ENCODE measurements around the gene EML6. TPM values are rescaled to one million over a fixed set of nuclear protein-coding genes. Genes with fewer than 3 reads are reported as not detected.

EML6 gene
- total and polyA plus RNA-seq, 2 of the 8 experiments (the other 6 are each of a cell fraction or from before 2014, with no cell fraction given) = 1.2 to 1.6 TPM

DNA sequence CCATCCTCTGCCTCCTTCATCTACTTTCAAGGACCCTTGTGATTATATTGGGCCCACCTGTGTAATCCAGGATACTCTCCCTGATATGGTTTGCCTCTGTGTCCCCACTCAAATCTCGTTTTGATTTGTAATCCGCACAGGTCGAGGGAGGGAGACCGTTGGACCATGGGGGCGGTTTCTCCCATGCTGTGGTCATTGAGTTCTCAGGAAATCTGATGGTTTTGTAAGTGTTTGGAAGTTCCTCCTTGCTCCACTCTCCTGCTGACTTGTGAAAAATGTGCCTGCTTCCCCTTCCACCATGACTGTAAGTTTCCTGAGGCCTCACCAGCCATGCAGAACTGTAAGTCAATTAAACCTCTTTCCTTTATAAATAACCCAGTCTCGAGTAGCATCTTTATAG lies 42.0 kb upstream of the EML6 start:
- H2BK20ac ChIP-seq (ENCODE audit: low read length) = no peak overlapping the region
- H3K36me3 ChIP-seq (ENCODE audit: control insufficient read depth in 2 of 4, insufficient read depth in 4 of 4, low read length in 3 of 4) = no peaks in the 10 kb centered on the region
- no peak overlapping the region for H3K14ac ChIP-seq (ENCODE audit: insufficient read length)
- H2BK15ac ChIP-seq (ENCODE audit: low read length) = no peak overlapping the region
- H2AK5ac ChIP-seq (ENCODE audit: low read depth, low read length) = no peak overlapping the region
- no peak overlapping the region for H4K5ac ChIP-seq (ENCODE audit: insufficient read length, low read depth, low read length)
- no peaks in the 10 kb centered on the region for H3K79me1 ChIP-seq (ENCODE audit: low read depth, low read length)
- no peak overlapping the region for H2BK5ac ChIP-seq (ENCODE audit: low read depth, low read length)
- no peak overlapping the region for H3K4me2 ChIP-seq (ENCODE audit: insufficient read depth in 1 of 2, low read depth in 2 of 2, low read length in 2 of 2)
- no peak overlapping the region for H3K56ac ChIP-seq (replicated peaks; ENCODE audit: insufficient read length, low read depth, low read length)
- no peaks in the 10 kb centered on the region for H3K23me2 ChIP-seq (ENCODE audit: low read depth, low read length)
- no peaks in the 10 kb centered on the region for H4K20me1 ChIP-seq (replicated peaks in 1 of 2; ENCODE audit: control insufficient read depth in 1 of 2, insufficient read depth in 2 of 2, low read length in 2 of 2)
- no peaks in the 10 kb centered on the region for H3K79me2 ChIP-seq (ENCODE audit: control insufficient read depth in 1 of 2, insufficient read depth in 2 of 2, low read length in 2 of 2)
- FAIRE-seq = no peak
- ChIA-PET POLR2A (ENCODE audit: partially characterized antibody) (interaction anchor here (0.6 kb wide), 1 partner anchor 9 kb away, joined by 3 read pairs; no protein-coding TSS in a partner anchor), CTCF (ENCODE audit: partially characterized antibody) (interaction anchor here (1.0 to 11.9 kb wide), 2 partner anchors 18 to 23 kb away, joined by 4 to 138 read pairs; no protein-coding TSS in a partner anchor)
- no peak overlapping the region for H2BK120ac ChIP-seq (replicated peaks; ENCODE audit: low read depth, low read length)
- no peak overlapping the region for H4K91ac ChIP-seq (replicated peaks; ENCODE audit: insufficient read length, low read length)
- no peak overlapping the region for H3K4me3 ChIP-seq (ENCODE audit: extremely low read depth in 1 of 4, insufficient read depth in 2 of 4, low read depth in 3 of 4, low read length in 4 of 4)
- H3K27me3 ChIP-seq (replicated peaks in 1 of 4; ENCODE audit: control insufficient read depth in 3 of 4, extremely low read depth in 1 of 4, insufficient read depth in 3 of 4, low read length in 3 of 4) = no peaks in the 10 kb centered on the region
- H4K8ac ChIP-seq (ENCODE audit: extremely low read depth, insufficient read depth, low read length) = no peak overlapping the region
- no peaks in the 10 kb centered on the region for H3K9me3 ChIP-seq (ENCODE audit: insufficient read depth in 2 of 2, low read depth in 1 of 2, low read length in 1 of 2)
- no peak overlapping the region for H2BK12ac ChIP-seq (ENCODE audit: low read depth, low read length)
- no peak overlapping the region for H2AFZ ChIP-seq (ENCODE audit: low read length)
- no peak for DNase-seq (ENCODE audit: low read depth in 1 of 2, low spot score in 2 of 2)
- H3K4ac ChIP-seq (replicated peaks; ENCODE audit: insufficient read length, low read depth, low read length) = no peak overlapping the region
- no peak overlapping the region for H3K23ac ChIP-seq (ENCODE audit: insufficient read length)
- no peaks in the 10 kb centered on the region for H3K4me1 ChIP-seq (replicated peaks in 1 of 4; ENCODE audit: control insufficient read depth in 3 of 4, insufficient read depth in 4 of 4, low read length in 3 of 4)
- no peak overlapping the region for H3K9ac ChIP-seq (replicated peaks in 1 of 4; ENCODE audit: extremely low read depth in 1 of 4, low read depth in 3 of 4, low read length in 3 of 4)
- no peak overlapping the region for H3K18ac ChIP-seq (ENCODE audit: extremely low read depth, low read length)
- WGBS, 2 experiments (ENCODE audit: extremely low coverage in 1 of 2, insufficient coverage in 1 of 2, insufficient read length in 1 of 2, insufficient replicate concordance in 2 of 2, low coverage in 1 of 2, low lambda C conversion rate in 2 of 2, missing lambda C conversion rate in 1 of 2) = 87% methylated on average over 6 of the region's 6 CpGs; no CpG with 5 or more reads in 1 of the 2 experiments
- H3K27ac ChIP-seq (ENCODE audit: low read depth, low read length) = no peak overlapping the region
- no peak for TF ChIP-seq CHD1 (IDR thresholded peaks at IDR 0.05; ENCODE audit: low read depth, low read length)
- TF ChIP-seq MAFK (IDR thresholded peaks at IDR 0.05; ENCODE audit: low read depth, low read length) = no peak
- no peak for TF ChIP-seq TEAD4 (IDR thresholded peaks at IDR 0.05; ENCODE audit: low read depth, low read length)
- TF ChIP-seq FOSL1 (IDR thresholded peaks at IDR 0.05; ENCODE audit: insufficient read depth, low read depth, low read length) = no peak
- no peak for TF ChIP-seq SIN3A (conservative IDR thresholded peaks at IDR 0.05 in 1 of 2, IDR thresholded peaks at IDR 0.05 in 1 of 2; ENCODE audit: low read depth in 1 of 2, low read length in 2 of 2)
- no peak for TF ChIP-seq SP1 (IDR thresholded peaks at IDR 0.05; ENCODE audit: low read depth, low read length)
- TF ChIP-seq SIRT6 (IDR thresholded peaks at IDR 0.05; ENCODE audit: low read length) = no peak
- no peak for TF ChIP-seq EZH2 (IDR thresholded peaks at IDR 0.05; ENCODE audit: low read depth, low read length, severe bottlenecking)
